Measurements from ENCODE around the gene TBC1D32.
"Not testable (repeated sequence)": the region's sequence is repeated elsewhere in the genome, so short reads cannot be mapped to it uniquely, and the experiment has no call there.

TBC1D32 gene

DNA sequence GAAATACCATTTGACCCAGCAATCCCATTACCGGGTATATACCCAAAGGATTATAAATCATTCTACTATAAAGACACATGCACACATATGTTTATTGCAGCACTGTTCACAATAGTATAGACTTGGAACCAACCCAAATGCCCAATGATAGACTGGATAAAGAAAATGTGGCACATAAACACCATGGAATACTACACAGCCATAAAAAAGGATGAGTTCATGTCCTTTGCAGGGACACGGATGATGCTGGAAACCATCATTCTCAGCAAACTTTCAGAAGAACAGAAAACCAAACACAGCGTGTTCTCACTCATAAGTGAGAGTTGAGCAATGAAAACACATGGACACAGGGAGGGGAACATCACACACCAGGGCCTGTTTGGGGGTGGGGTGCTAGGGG lies 33.1 kb downstream of the TBC1D32 start:
- H3K36me3 ChIP-seq (ENCODE audit: control insufficient read depth in 5 of 5, insufficient read depth in 5 of 5, low read length in 5 of 5); H3K9me3 ChIP-seq (ENCODE audit: control insufficient read depth in 5 of 5, low read length in 5 of 5); H3K27ac ChIP-seq (ENCODE audit: low read depth, low read length); H3K27me3 ChIP-seq (ENCODE audit: control insufficient read depth in 5 of 5, insufficient read depth in 4 of 5, low read length in 5 of 5); H3K4me3 ChIP-seq (ENCODE audit: low read depth in 1 of 5, low read length in 5 of 5); H3K9ac ChIP-seq (ENCODE audit: low read length in 5 of 5); H3K4me1 ChIP-seq (ENCODE audit: control insufficient read depth in 5 of 5, insufficient read depth in 5 of 5, low read length in 5 of 5): not testable (repeated sequence)

DNA sequence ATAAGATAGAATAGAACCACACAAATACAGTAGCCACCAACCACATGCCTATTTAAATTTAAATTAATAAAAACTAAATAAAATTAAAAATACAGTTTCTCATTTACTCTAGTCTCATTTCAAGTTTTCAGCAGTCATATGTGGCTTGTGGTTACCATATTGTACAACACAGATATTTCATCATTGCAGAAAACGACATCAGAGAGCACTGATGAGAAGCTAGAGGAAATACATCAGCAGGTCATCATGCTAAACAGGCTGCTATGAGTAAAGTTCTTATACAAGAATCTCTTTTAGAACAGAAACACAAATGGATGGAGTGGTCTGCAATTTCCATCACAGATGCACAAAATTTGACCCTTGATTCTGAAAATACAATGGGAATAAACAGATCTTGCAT lies 36.6 kb downstream of the TBC1D32 start:
- no peaks in the 10 kb centered on the region for H3K4me1 ChIP-seq (ENCODE audit: control insufficient read depth in 5 of 5, insufficient read depth in 5 of 5, low read length in 5 of 5)

GRCh38 chr6:121285041-121285440 lies 49.2 kb downstream of the TBC1D32 start:
- Histone ChIP-seq H3K9me3 (ENCODE audit: control insufficient read depth in 5 of 5, low read length in 5 of 5) (no peaks in the 10 kb centered on the region), H3K4me1 (ENCODE audit: control insufficient read depth in 5 of 5, insufficient read depth in 5 of 5, low read length in 5 of 5) (no peaks in the 10 kb centered on the region), H3K27me3 (ENCODE audit: control insufficient read depth in 5 of 5, insufficient read depth in 4 of 5, low read length in 5 of 5) (no peaks in the 10 kb centered on the region), H3K9ac (ENCODE audit: low read length in 5 of 5) (no peak overlapping the region), H3K36me3 (ENCODE audit: control insufficient read depth in 5 of 5, insufficient read depth in 5 of 5, low read length in 5 of 5) (peaks cover 0 to 9% (median 0%) of the 10 kb centered on the region in 5 donors), H3K27ac (ENCODE audit: low read depth, low read length) (no peak overlapping the region), H3K4me3 (ENCODE audit: low read depth in 1 of 5, low read length in 5 of 5) (no peak overlapping the region)

More for the DNA sequence above, 36.6 kb downstream of the TBC1D32 start:
- Histone ChIP-seq H3K9me3 (ENCODE audit: control insufficient read depth in 5 of 5, low read length in 5 of 5) (no peaks in the 10 kb centered on the region), H3K4me3 (ENCODE audit: low read depth in 1 of 5, low read length in 5 of 5) (no peak overlapping the region), H3K36me3 (ENCODE audit: control insufficient read depth in 5 of 5, insufficient read depth in 5 of 5, low read length in 5 of 5) (peaks cover 0 to 3% (median 0%) of the 10 kb centered on the region in 5 donors), H3K9ac (ENCODE audit: low read length in 5 of 5) (no peak overlapping the region), H3K27ac (ENCODE audit: low read depth, low read length) (no peak overlapping the region), H3K27me3 (ENCODE audit: control insufficient read depth in 5 of 5, insufficient read depth in 4 of 5, low read length in 5 of 5) (no peaks in the 10 kb centered on the region)

DNA sequence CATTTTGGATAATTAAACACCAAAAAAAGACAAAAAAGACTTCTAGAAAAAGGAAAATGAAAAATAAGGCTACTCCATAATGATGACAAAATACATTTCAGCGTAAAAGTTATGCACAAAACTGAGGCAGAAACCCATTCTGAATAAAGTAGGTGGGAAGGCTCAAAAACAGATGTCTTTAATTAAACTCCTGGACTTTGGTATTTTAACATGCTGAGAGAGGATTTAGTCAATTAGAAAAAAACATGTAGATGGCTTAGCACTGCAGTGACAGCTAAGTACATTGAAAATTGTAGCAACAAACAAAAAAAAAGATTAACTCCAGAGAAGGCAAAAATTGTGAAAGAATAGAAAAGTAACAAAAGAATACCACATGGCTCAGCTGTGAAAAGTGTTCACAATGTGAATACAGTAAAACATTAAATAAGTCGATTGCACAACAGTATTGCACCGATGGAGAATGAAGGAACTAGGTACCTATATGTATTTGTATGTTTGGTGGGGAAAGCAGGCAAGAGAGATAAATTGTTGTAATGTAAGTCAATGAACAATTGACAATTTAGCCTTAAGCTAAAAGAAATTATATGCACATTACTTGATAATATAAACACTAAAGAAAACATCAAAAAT lies 59.5 kb downstream of the TBC1D32 start:
- Histone ChIP-seq H3K36me3 (ENCODE audit: control insufficient read depth in 5 of 5, insufficient read depth in 5 of 5, low read length in 5 of 5) (no peaks in the 10 kb centered on the region), H3K9ac (ENCODE audit: low read length in 5 of 5) (no peak overlapping the region), H3K9me3 (ENCODE audit: control insufficient read depth in 5 of 5, low read length in 5 of 5) (no peaks in the 10 kb centered on the region)

DNA sequence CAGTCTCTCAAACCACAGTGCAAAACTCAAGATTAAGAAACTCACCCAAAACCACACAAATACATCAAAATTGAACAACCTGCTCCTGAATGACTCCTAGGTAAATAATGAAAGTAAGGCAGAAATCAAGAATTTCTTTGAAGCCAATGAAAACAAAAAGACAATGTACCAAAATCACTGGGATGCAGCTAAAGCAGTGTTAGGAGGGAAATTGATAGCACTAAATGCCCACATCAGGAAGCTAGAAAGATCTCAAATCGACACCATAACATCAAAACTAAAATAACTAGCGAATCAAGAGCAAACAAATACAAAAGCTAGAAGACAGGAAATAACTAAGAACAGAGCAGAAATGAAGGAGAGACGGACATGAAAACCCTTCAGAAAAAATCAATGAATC lies 70.5 kb downstream of the TBC1D32 start:
- Histone ChIP-seq H3K4me3 (ENCODE audit: low read depth in 1 of 5, low read length in 5 of 5) (no peak overlapping the region), H3K27me3 (ENCODE audit: control insufficient read depth in 5 of 5, insufficient read depth in 4 of 5, low read length in 5 of 5) (no peaks in the 10 kb centered on the region), H3K27ac (ENCODE audit: low read depth, low read length) (no peak overlapping the region), H3K9me3 (ENCODE audit: control insufficient read depth in 5 of 5, low read length in 5 of 5) (peaks cover 0 to 20% (median 12%) of the 10 kb centered on the region in 5 donors), H3K9ac (ENCODE audit: low read length in 5 of 5) (no peak overlapping the region), H3K36me3 (ENCODE audit: control insufficient read depth in 5 of 5, insufficient read depth in 5 of 5, low read length in 5 of 5) (peaks cover 0 to 4% (median 0%) of the 10 kb centered on the region in 5 donors), H3K4me1 (ENCODE audit: control insufficient read depth in 5 of 5, insufficient read depth in 5 of 5, low read length in 5 of 5) (peaks cover 0 to 7% (median 0%) of the 10 kb centered on the region in 5 donors)

More for the DNA sequence above, 59.5 kb downstream of the TBC1D32 start:
- Histone ChIP-seq H3K27ac (ENCODE audit: low read depth, low read length) (no peak overlapping the region), H3K4me1 (ENCODE audit: control insufficient read depth in 5 of 5, insufficient read depth in 5 of 5, low read length in 5 of 5) (no peaks in the 10 kb centered on the region), H3K4me3 (ENCODE audit: low read depth in 1 of 5, low read length in 5 of 5) (no peak overlapping the region), H3K27me3 (ENCODE audit: control insufficient read depth in 5 of 5, insufficient read depth in 4 of 5, low read length in 5 of 5) (no peaks in the 10 kb centered on the region)

DNA sequence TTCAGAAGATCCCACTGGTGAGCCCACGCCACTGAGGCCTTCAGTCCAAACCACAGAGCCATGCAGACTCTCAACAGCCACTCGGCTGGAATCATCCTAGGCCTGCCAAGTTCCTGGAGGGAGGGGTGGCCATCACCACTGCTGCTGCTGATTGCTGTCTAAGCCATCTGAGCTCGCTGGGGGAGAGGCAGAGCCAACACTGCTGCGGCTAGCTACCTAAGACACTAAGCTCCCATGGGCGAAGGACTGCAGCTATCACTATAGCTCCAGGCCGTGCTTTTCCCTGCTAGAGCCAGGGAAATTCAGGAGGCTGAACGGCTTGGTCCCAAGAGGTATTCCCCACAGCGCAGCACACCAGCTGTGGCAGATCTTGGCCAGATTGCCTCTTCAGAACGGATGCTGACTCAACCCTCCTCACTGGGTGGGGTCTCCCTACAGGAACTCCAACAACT lies 73.6 kb downstream of the TBC1D32 start:
- H3K27me3 ChIP-seq (ENCODE audit: control insufficient read depth in 5 of 5, insufficient read depth in 4 of 5, low read length in 5 of 5): no peaks in the 10 kb centered on the region
- peaks cover 0 to 4% (median 0%) of the 10 kb centered on the region in 5 donors for H3K36me3 ChIP-seq (ENCODE audit: control insufficient read depth in 5 of 5, insufficient read depth in 5 of 5, low read length in 5 of 5)
- peaks cover 0 to 7% (median 0%) of the 10 kb centered on the region in 5 donors for H3K4me1 ChIP-seq (ENCODE audit: control insufficient read depth in 5 of 5, insufficient read depth in 5 of 5, low read length in 5 of 5)
- H3K9me3 ChIP-seq (ENCODE audit: control insufficient read depth in 5 of 5, low read length in 5 of 5): peaks cover 0 to 10% (median 7%) of the 10 kb centered on the region in 5 donors
- no peak overlapping the region for H3K27ac ChIP-seq (ENCODE audit: low read depth, low read length)
- H3K9ac ChIP-seq (ENCODE audit: low read length in 5 of 5): no peak overlapping the region
- H3K4me3 ChIP-seq (ENCODE audit: low read depth in 1 of 5, low read length in 5 of 5): no peak overlapping the region

DNA sequence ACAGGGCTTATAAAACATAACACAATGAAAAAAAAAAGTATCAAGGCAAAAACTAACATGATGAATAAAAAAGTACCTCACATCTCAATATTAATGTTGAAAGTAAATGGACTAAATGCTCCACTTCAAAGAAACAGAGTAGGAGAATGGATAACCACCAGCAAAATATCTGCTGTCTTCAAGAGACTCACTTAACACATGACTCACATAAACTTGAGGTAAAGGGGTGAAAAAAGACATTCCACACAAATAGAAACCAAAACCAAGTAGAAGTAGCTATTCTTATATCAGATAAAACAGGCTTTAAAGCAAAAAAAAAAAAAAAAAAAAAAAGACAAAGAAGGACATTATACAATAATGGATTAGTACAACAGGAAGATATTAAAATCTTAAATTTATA lies 86.9 kb downstream of the TBC1D32 start:
- Histone ChIP-seq H3K9ac (ENCODE audit: low read length in 5 of 5) (no peak overlapping the region), H3K27ac (ENCODE audit: low read depth, low read length) (no peak overlapping the region), H3K4me1 (ENCODE audit: control insufficient read depth in 5 of 5, insufficient read depth in 5 of 5, low read length in 5 of 5) (no peaks in the 10 kb centered on the region), H3K4me3 (ENCODE audit: low read depth in 1 of 5, low read length in 5 of 5) (no peak overlapping the region), H3K27me3 (ENCODE audit: control insufficient read depth in 5 of 5, insufficient read depth in 4 of 5, low read length in 5 of 5) (no peaks in the 10 kb centered on the region), H3K9me3 (ENCODE audit: control insufficient read depth in 5 of 5, low read length in 5 of 5) (peaks cover 0 to 11% (median 8%) of the 10 kb centered on the region in 5 donors), H3K36me3 (ENCODE audit: control insufficient read depth in 5 of 5, insufficient read depth in 5 of 5, low read length in 5 of 5) (peaks cover 0 to 7% (median 2%) of the 10 kb centered on the region in 5 donors)

- no peaks in the 10 kb centered on the region for H3K4me1 ChIP-seq (ENCODE audit: control insufficient read depth in 5 of 5, insufficient read depth in 5 of 5, low read length in 5 of 5)
- no peak overlapping the region for H3K4me3 ChIP-seq (ENCODE audit: low read depth in 1 of 5, low read length in 5 of 5)
- H3K27me3 ChIP-seq (ENCODE audit: control insufficient read depth in 5 of 5, insufficient read depth in 4 of 5, low read length in 5 of 5): no peaks in the 10 kb centered on the region
- H3K36me3 ChIP-seq (ENCODE audit: control insufficient read depth in 5 of 5, insufficient read depth in 5 of 5, low read length in 5 of 5): peaks cover 0 to 6% (median 2%) of the 10 kb centered on the region in 5 donors
- H3K9me3 ChIP-seq (ENCODE audit: control insufficient read depth in 5 of 5, low read length in 5 of 5): peaks cover 0 to 4% (median 3%) of the 10 kb centered on the region in 5 donors
- H3K9ac ChIP-seq (ENCODE audit: low read length in 5 of 5): no peak overlapping the region
- no peak overlapping the region for H3K27ac ChIP-seq (ENCODE audit: low read depth, low read length)
Observed at GRCh38 chr6:121242386-121242785, 91.9 kb downstream of the TBC1D32 start.

GRCh38 chr6:121237859-121238258 lies 96.4 kb downstream of the TBC1D32 start:
- no peaks in the 10 kb centered on the region for H3K27me3 ChIP-seq (ENCODE audit: control insufficient read depth in 5 of 5, insufficient read depth in 4 of 5, low read length in 5 of 5)
- peaks cover 0 to 9% (median 2%) of the 10 kb centered on the region in 5 donors for H3K36me3 ChIP-seq (ENCODE audit: control insufficient read depth in 5 of 5, insufficient read depth in 5 of 5, low read length in 5 of 5)
- no peaks in the 10 kb centered on the region for H3K9me3 ChIP-seq (ENCODE audit: control insufficient read depth in 5 of 5, low read length in 5 of 5)
- no peak overlapping the region for H3K4me3 ChIP-seq (ENCODE audit: low read depth in 1 of 5, low read length in 5 of 5)
- H3K27ac ChIP-seq (ENCODE audit: low read depth, low read length): no peak overlapping the region
- H3K9ac ChIP-seq (ENCODE audit: low read length in 5 of 5): no peak overlapping the region
- no peaks in the 10 kb centered on the region for H3K4me1 ChIP-seq (ENCODE audit: control insufficient read depth in 5 of 5, insufficient read depth in 5 of 5, low read length in 5 of 5)

DNA sequence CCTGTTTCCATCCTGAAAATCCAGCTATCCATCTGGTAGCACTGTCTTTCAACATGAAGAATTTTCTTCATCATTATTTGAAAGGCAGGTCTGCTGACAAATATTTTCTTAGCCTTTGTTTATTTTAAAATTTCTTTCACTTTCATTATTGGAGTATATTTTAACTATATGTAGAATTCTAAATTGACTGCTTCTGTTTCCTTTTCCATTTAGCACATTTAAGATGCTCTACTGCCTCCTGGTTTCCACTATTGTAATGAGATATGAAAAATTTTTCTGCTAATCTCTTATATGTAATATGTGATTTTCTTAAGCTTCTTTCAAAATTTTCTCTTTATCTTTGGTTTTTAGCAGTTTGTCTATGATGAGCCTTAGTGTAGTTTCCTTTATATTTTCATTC lies 97.3 kb downstream of the TBC1D32 start:
- Histone ChIP-seq H3K9me3 (ENCODE audit: control insufficient read depth in 5 of 5, low read length in 5 of 5) (no peaks in the 10 kb centered on the region), H3K27me3 (ENCODE audit: control insufficient read depth in 5 of 5, insufficient read depth in 4 of 5, low read length in 5 of 5) (no peaks in the 10 kb centered on the region), H3K4me3 (ENCODE audit: low read depth in 1 of 5, low read length in 5 of 5) (no peak overlapping the region), H3K9ac (ENCODE audit: low read length in 5 of 5) (no peak overlapping the region), H3K27ac (ENCODE audit: low read depth, low read length) (no peak overlapping the region), H3K4me1 (ENCODE audit: control insufficient read depth in 5 of 5, insufficient read depth in 5 of 5, low read length in 5 of 5) (no peaks in the 10 kb centered on the region), H3K36me3 (ENCODE audit: control insufficient read depth in 5 of 5, insufficient read depth in 5 of 5, low read length in 5 of 5) (peaks cover 0 to 9% (median 2%) of the 10 kb centered on the region in 5 donors)

All from subcutaneous abdominal adipose tissue (tissue), 5 donors.